K562 (cell line): ENCODE results near the gene ZFP3. TPM values are rescaled to one million over a fixed set of nuclear protein-coding genes. Genes with fewer than 3 reads are reported as not detected.

ENCODE experiments used
- ATAC-seq: fragments of 200-7000 bp; cut with Tn5 transposase; 3 replicates; pipeline ENCODE4 v1.9.1; 2020; ENCODE audit warnings: moderate library complexity
- BruUV-seq: library from RNA; stranded (reverse); fragments of 400-500 nt; replicated peaks from 2 replicates; lab custom pipeline; 2021; lab: Mats Ljungman, UMichigan
- CTCF ChIA-PET: fragments of 300-600 bp; formaldehyde crosslinking; extraction: SDS; loops from one replicate; lab custom pipeline; 2021; ENCODE audit warnings: low intra/inter-chr PET ratio; lab: Yijun Ruan, JAX
- POLR2A ChIA-PET: fragments of 300-600, 350-650 bp; sonication (Branson Sonifier 250); formaldehyde crosslinking; extraction: SDS; loops from one replicate; lab custom pipeline; 2021; ENCODE audit warnings: antibody characterized with exemption, inconsistent platforms; lab: Yijun Ruan, JAX
- DNase-seq, 4 experiments: peaks; one replicate each; pipeline versions ENCODE4 v3.0.0 to v3.0.0-alpha.2; 2011 to 2018; ENCODE audit warnings: low spot score in 3 of 4, mixed read lengths in 3 of 4; ENCODE audit errors: extremely low read depth in 1 of 4
- FAIRE-seq: peaks from 2 replicates; lab custom pipeline; 2011; peaks lifted over from hg19 to GRCh38; lab: Jason Lieb, UNC
- H2AFZ ChIP-seq: 2 replicates; pipeline ENCODE4 v1.6.0; 2011; ENCODE audit warnings: low read depth, low read length, control low read depth, inconsistent platforms
- H3K27ac ChIP-seq: fragments of 200-600 bp; 3 replicates; pipeline ENCODE4 v1.8.0; 2011; ENCODE audit warnings: low read depth, mild to moderate bottlenecking, control low read depth, inconsistent platforms, low read length, moderate library complexity, mixed read lengths; ENCODE audit errors: extremely low read depth
- H3K27me3 ChIP-seq, 2 experiments: fragments of 300-600 bp in 1 of 2; 2 replicates in 1 of 2; 3 replicates in 1 of 2; pipeline versions ENCODE4 v1.6.0 to v1.8.0; 2011; ENCODE audit warnings: inconsistent platforms in 2 of 2, low read length in 2 of 2, mild to moderate bottlenecking in 1 of 2, mixed read lengths in 1 of 2, moderate library complexity in 1 of 2; ENCODE audit not compliant: control insufficient read depth in 2 of 2, insufficient read depth in 2 of 2
- H3K36me3 ChIP-seq: fragments of 300-600 bp; 3 replicates; pipeline ENCODE4 v1.8.0; 2011; ENCODE audit warnings: mild to moderate bottlenecking, low read length, inconsistent platforms; ENCODE audit not compliant: control insufficient read depth, insufficient read depth
- H3K4me1 ChIP-seq, 2 experiments: fragments of 200-600 bp in 1 of 2; replicated peaks in 1 of 2; 2 replicates in 1 of 2; 3 replicates in 1 of 2; pipeline versions ENCODE4 v1.5.1 to v1.8.0; 2011; ENCODE audit warnings: inconsistent platforms in 2 of 2, low read length in 2 of 2, mild to moderate bottlenecking in 1 of 2, mixed read lengths in 1 of 2, moderate library complexity in 1 of 2; ENCODE audit not compliant: control insufficient read depth in 2 of 2, insufficient read depth in 2 of 2
- H3K4me2 ChIP-seq: 2 replicates; pipeline ENCODE4 v1.6.1; 2011; ENCODE audit warnings: low read length, control low read depth, inconsistent platforms, mixed read lengths; ENCODE audit not compliant: insufficient read depth
- H3K4me3 ChIP-seq: fragments of 200-600 bp; sonication (generic), shearing (Covaris generic); 2 replicates; pipeline ENCODE4 v1.5.1; 2016; ENCODE audit warnings: control low read depth, inconsistent platforms
- H3K79me2 ChIP-seq: fragments of 200-600 bp; 3 replicates; pipeline ENCODE4 v1.8.0; 2011; ENCODE audit warnings: low read length, inconsistent platforms; ENCODE audit not compliant: control insufficient read depth, insufficient read depth
- H3K9ac ChIP-seq, 2 experiments: 2 replicates each; pipeline versions ENCODE4 v1.6.0 to v1.6.1; 2011; ENCODE audit warnings: low read depth in 2 of 2, low read length in 2 of 2, control low read depth in 1 of 2, inconsistent platforms in 1 of 2, mild to moderate bottlenecking in 1 of 2, mixed read lengths in 1 of 2; ENCODE audit not compliant: insufficient read depth in 1 of 2
- H3K9me1 ChIP-seq: one replicate; pipeline ENCODE4 v1.6.0; 2011; ENCODE audit warnings: inconsistent platforms, mild to moderate bottlenecking, low read length, moderate library complexity; ENCODE audit not compliant: control insufficient read depth, insufficient read depth
- H3K9me3 ChIP-seq: replicated peaks from 2 replicates; pipeline ENCODE4 v1.5.1; 2011; ENCODE audit warnings: low read depth, low read length, inconsistent platforms; ENCODE audit not compliant: control insufficient read depth, insufficient read depth
- H4K20me1 ChIP-seq: replicated peaks from 2 replicates; pipeline ENCODE4 v1.6.1; 2011; ENCODE audit warnings: low read length, inconsistent platforms, mixed read lengths; ENCODE audit not compliant: control insufficient read depth, insufficient read depth
- AFF4 ChIP-seq: sonication (generic); formaldehyde crosslinking; IDR thresholded peaks from 2 replicates; pipeline ENCODE4 v1.8.0; 2023; ENCODE audit warnings: mild to moderate bottlenecking, missing genetic modification reagents
- ARHGAP35 ChIP-seq: fragments of 450-650 bp; IDR thresholded peaks from 2 replicates; pipeline ENCODE4 v1.6.1; 2018; ENCODE audit not compliant: partially characterized antibody
- FOSL1 ChIP-seq: fragments of 200-800 bp; sonication (Bioruptor generic); conservative IDR thresholded peaks from 2 replicates; pipeline ENCODE4 v1.6.1; 2016; ENCODE audit warnings: missing genetic modification characterization, missing compliant biosample characterization
- HNRNPH1 ChIP-seq: fragments of 200-400 bp; formaldehyde crosslinking; optimal IDR thresholded peaks from 2 replicates; pipeline ENCODE3; 2017; ENCODE audit warnings: low read depth, mild to moderate bottlenecking, low read length, moderate library complexity
- HSF4 ChIP-seq: fragments of 250-450 bp; sonication (Bioruptor Pico); IDR thresholded peaks from 2 replicates; pipeline ENCODE4 v2.1.2; 2022; ENCODE audit warnings: mild to moderate bottlenecking, moderate library complexity, borderline replicate concordance
- KLF16 ChIP-seq: IDR thresholded peaks from 2 replicates; pipeline ENCODE4 v1.6.1; 2016; ENCODE audit warnings: antibody characterized with exemption
- NR4A1 ChIP-seq, 2 experiments: fragments of 250-450 bp in 1 of 2; fragments of 450-650 bp in 1 of 2; sonication (Bioruptor Pico) in 1 of 2; IDR thresholded peaks; 2 replicates each; pipeline versions ENCODE4 v1.4.0 to v1.6.1; 2016 to 2020; ENCODE audit warnings: mild to moderate bottlenecking in 2 of 2, missing compliant biosample characterization in 1 of 2, missing genetic modification characterization in 1 of 2, moderate library complexity in 1 of 2
- POLR2A ChIP-seq: fragments of 450-650 bp; conservative IDR thresholded peaks from 2 replicates; pipeline ENCODE4 v1.6.1; 2016
- TBL1XR1 ChIP-seq, 2 experiments: IDR thresholded peaks; 2 replicates each; pipeline ENCODE4 v1.6.1; 2012; ENCODE audit warnings: improper control_type of control experiment in 2 of 2, low read length in 2 of 2, mild to moderate bottlenecking in 1 of 2
- ZFP91 ChIP-seq: sonication (generic); formaldehyde crosslinking; IDR thresholded peaks from 2 replicates; pipeline ENCODE4 v1.8.0; 2022; ENCODE audit warnings: mild to moderate bottlenecking, missing genetic modification reagents
- ZNF212 ChIP-seq: fragments of 450-650 bp; formaldehyde crosslinking; IDR thresholded peaks from 2 replicates; pipeline ENCODE4 v1.4.0; 2020; ENCODE audit warnings: mild to moderate bottlenecking
- WGBS: fragments of 100-300 bp; shearing (Covaris generic); methylation state at CpG from one replicate; pipeline ENCODE4 v1.1.6; 2016; ENCODE audit warnings: low coverage, mixed read lengths; ENCODE audit not compliant: insufficient coverage; ENCODE audit errors: missing lambda C conversion rate; 5-methylcytosine and 5-hydroxymethylcytosine counted together
- in situ Hi-C: fragments of 300-500 bp; cut with MboI; formaldehyde crosslinking; loops from 4 replicates; pipeline ENCODE4 v1.15.0; 2018; ENCODE audit warnings: inconsistent platforms, mixed read lengths
- intact Hi-C: fragments of 100-400 bp; cut with micrococcal nuclease; formaldehyde crosslinking; loops from 2 replicates; pipeline ENCODE4 v1.14.2; 2022
- polyA plus RNA-seq, 8 experiments: library from polyadenylated mRNA; depleted of rRNA in 4 of 8; stranded (reverse) in 5 of 8; unstranded in 3 of 8; fragments of >200 nt; fragmentation: Nextera tagmentation in 2 of 8; fragmentation: Illumina TruSeq in 1 of 8; extraction: Ambion mirVana in 2 of 8; extraction: Trizol in 1 of 8; gene quantifications; 2 replicates each; pipeline versions ENCODE4 v1.2.1 to v1.2.3, GENCODE V29; 2011 to 2014; ENCODE audit warnings: inconsistent platforms in 1 of 8, missing spikeins in 1 of 8
- total RNA-seq, 7 experiments: library from RNA; depleted of rRNA in 6 of 7; stranded (reverse); fragments of >200 nt in 6 of 7; fragmentation: Illumina TruSeq in 2 of 7; extraction: Trizol in 2 of 7; gene quantifications; 2 replicates each; pipeline versions ENCODE4 v1.2.1 to v1.2.3, GENCODE V29; 2011 to 2021; ENCODE audit warnings: low replicate concordance in 1 of 7

ZFP3 gene
- total and polyA plus RNA-seq, 9 of the 15 experiments (the other 6 are each of a cell fraction or from before 2014, with no cell fraction given): 0.04 TPM; not detected in 8

- intact Hi-C loops: no loop called here
- TF ChIP-seq AFF4 (CRISPR knock-in tag) (no peak), ZNF212 (CRISPR knock-in tag) (no peak), HSF4 (CRISPR knock-in tag) (no peak), POLR2A (no peak), TBL1XR1 (IDR thresholded peaks at IDR 0.05; ENCODE audit: low read length in 2 of 2) (no peak), KLF16 (no peak), ARHGAP35 (no peak), HNRNPH1 (no peak), FOSL1 (no peak), NR4A1 (CRISPR knock-in tag; IDR thresholded peaks at IDR 0.05) (no peak), NR4A1 (tag; IDR thresholded peaks at IDR 0.05) (no peak), ZFP91 (CRISPR knock-in tag) (no peak)
These were observed 44.2 kb upstream of the ZFP3 start for GRCh38 chr17:5034063-5034462.

More at GRCh38 chr17:5034063-5034462, 44.2 kb upstream of the ZFP3 start:
- Histone ChIP-seq H3K4me3 (no peak overlapping the region), H2AFZ (no peak overlapping the region), H4K20me1 (no peaks in the 10 kb centered on the region), H3K4me1 (peaks cover 0 to 6% of the 10 kb centered on the region in 2 experiments; a peak in 3 of 5 replicates), H3K36me3 (no peaks in the 10 kb centered on the region), H3K9me3 (no peaks in the 10 kb centered on the region), H3K79me2 (no peaks in the 10 kb centered on the region), H3K9me1 (no peaks in the 10 kb centered on the region), H3K27me3 (no peaks in the 10 kb centered on the region; a peak in 1 of 5 replicates), H3K9ac (no peak overlapping the region), H3K27ac (no peak overlapping the region), H3K4me2 (no peak overlapping the region)
- WGBS: 19% methylated on average over 3 of the region's 5 CpGs
- FAIRE-seq (no peak), DNase-seq (no peak), ATAC-seq (no peak)
- no TSS peak for BruUV-seq
- POLR2A ChIA-PET: no interaction called here
- in situ Hi-C loops: no loop called here
- CTCF ChIA-PET: no interaction called here
